Sigmoid colon (tissue), 7 donors: ENCODE results near the gene TEN1. TPM values are rescaled to one million over a fixed set of nuclear protein-coding genes. Genes with fewer than 3 reads are reported as not detected.

Source experiments
- DNase-seq: peaks from one replicate; pipeline ENCODE4 v3.0.0-alpha.2; 2019
- H3K27ac ChIP-seq, 4 donors: fragments of 200-600 bp; sonication (generic); one replicate each; pipeline ENCODE4 v1.5.1; 2016 to 2019; ENCODE audit warnings: mild to moderate bottlenecking in 1 of 4
- H3K27me3 ChIP-seq, 3 donors: fragments of 200-600 bp; sonication (generic); one replicate each; pipeline ENCODE4 v1.5.1; 2019; ENCODE audit warnings: mild to moderate bottlenecking in 1 of 3
- H3K36me3 ChIP-seq, 4 donors: fragments of 200-600 bp; sonication (generic); one replicate each; pipeline ENCODE4 v1.5.1; 2016 to 2019
- H3K4me1 ChIP-seq, 4 donors: fragments of 200-600 bp; sonication (generic); one replicate each; pipeline ENCODE4 v1.5.1; 2017 to 2019
- H3K4me3 ChIP-seq, 4 donors: fragments of 200-600 bp; sonication (generic); one replicate each; pipeline ENCODE4 v1.5.1; 2017 to 2019; ENCODE audit warnings: mild to moderate bottlenecking in 2 of 4, moderate library complexity in 1 of 4
- H3K9me3 ChIP-seq, 4 donors: fragments of 200-600 bp in 3 of 4; sonication (generic) in 3 of 4; one replicate each; pipeline versions ENCODE4 v1.5.1 to v1.6.1; 2013 to 2019
- CTCF ChIP-seq, 4 experiments: fragments of 450-650 bp in 3 of 4; fragments of 200-600 bp in 1 of 4; IDR thresholded peaks; one replicate each; pipeline ENCODE4 v1.5.1; 2016 to 2019; ENCODE audit warnings: antibody characterized with exemption in 4 of 4, mild to moderate bottlenecking in 3 of 4, moderate library complexity in 2 of 4
- EP300 ChIP-seq, 4 donors: sonication (generic); formaldehyde crosslinking; IDR thresholded peaks; one replicate each; pipeline ENCODE4 v1.6.1; 2017; ENCODE audit warnings: antibody characterized with exemption in 4 of 4
- POLR2A ChIP-seq, 2 donors: fragments of 450-650 bp; IDR thresholded peaks; one replicate each; pipeline ENCODE4 v1.6.1; 2016; ENCODE audit warnings: antibody characterized with exemption in 2 of 2, mild to moderate bottlenecking in 2 of 2, moderate library complexity in 2 of 2
- POLR2AphosphoS5 ChIP-seq, 4 donors: sonication (generic); formaldehyde crosslinking; IDR thresholded peaks; one replicate each; pipeline ENCODE4 v1.6.1; 2017; ENCODE audit warnings: antibody characterized with exemption in 4 of 4
- WGBS, 2 donors: extraction: QIAGEN DNeasy Blood & Tissue Kit; methylation state at CpG; one replicate each; pipeline ENCODE4 v1.1.7; 2013; 5-methylcytosine and 5-hydroxymethylcytosine counted together
- intact Hi-C: fragments of 100-400 bp; cut with DNase I; formaldehyde crosslinking; loops from one replicate; pipeline ENCODE4 v1.15.1; 2023
- polyA plus RNA-seq, 3 donors: library from polyadenylated mRNA; stranded (reverse); fragments of 200-250 nt; gene quantifications; one replicate each; pipeline ENCODE4 v1.2.3, GENCODE V29; 2013
- total RNA-seq, 4 donors: library from RNA; depleted of rRNA; stranded (reverse); fragments of >200 nt; gene quantifications; one replicate each; pipeline ENCODE4 v1.1.0, GENCODE V29; 2016
- donor health status: healthy with polysubstance abuse.
- donor health status: Bipolar disorder and iron deficiency.
- donor health status: healthy.

Gene TEN1
- total and polyA plus RNA-seq, 7 donors, result 5.3 to 78.8 (median 14.8) TPM

GRCh38 chr17:75937652-75938051 is 41.4 kb upstream of the TEN1 start:
- H3K27me3 ChIP-seq, result no peaks in the 10 kb centered on the region
- no peaks in the 10 kb centered on the region for H3K36me3 ChIP-seq
- H3K4me1 ChIP-seq, result peaks cover 0 to 15% (median 14%) of the 10 kb centered on the region in 4 donors
- 85 to 88% methylated on average over 13 of the region's 13 CpGs for WGBS, 2 donors
- TF ChIP-seq POLR2A (IDR thresholded peaks at IDR 0.05) (no peak), EP300 (IDR thresholded peaks at IDR 0.05) (no peak), POLR2AphosphoS5 (IDR thresholded peaks at IDR 0.05) (no peak)
- DNase-seq, result no peak
- no peaks in the 10 kb centered on the region for H3K9me3 ChIP-seq
- no peak overlapping the region for H3K27ac ChIP-seq
- no peak overlapping the region for H3K4me3 ChIP-seq
- intact Hi-C loops, result no loop called here

GRCh38 chr17:75940727-75941441 is 38.2 kb upstream of the TEN1 start, which contains the start of gene FBF1:
FBF1 (minus strand) TSS chr17:75941042; CDS start chr17:75938149, 2,893 bp downstream.
- intact Hi-C loops, result loop anchor here (2.0 kb wide), 1 partner anchor 36 kb away; the partner anchor contains the start of gene MRPL38
- Histone ChIP-seq H3K36me3 (peaks cover 0 to 15% (median 2%) of the 10 kb centered on the region in 4 donors), H3K4me1 (peaks cover 0 to 15% (median 14%) of the 10 kb centered on the region in 4 donors), H3K27ac (peak within 1 kb of the TSS; percentile 67 to 83 (median 80)), H3K27me3 (no peaks in the 10 kb centered on the region), H3K9me3 (no peaks in the 10 kb centered on the region), H3K4me3 (peak within 1 kb of the TSS; percentile 50 to 96 (median 77))
- 0% methylated on average over 63 of the region's 63 CpGs for WGBS, 2 donors
- TF ChIP-seq EP300 (IDR thresholded peaks at IDR 0.05) (no peak), CTCF (IDR thresholded peaks at IDR 0.05) (no peak), POLR2A (IDR thresholded peaks at IDR 0.05) (peak; percentile 58 to 72), POLR2AphosphoS5 (IDR thresholded peaks at IDR 0.05) (peak; percentile 79 to 91 (median 88))
- DNase-seq, result peak; percentile 96

GRCh38 chr17:75941442-75941819 is 37.6 kb upstream of the TEN1 start:
- Histone ChIP-seq H3K36me3 (peaks cover 0 to 20% (median 6%) of the 10 kb centered on the region in 4 donors), H3K27ac (peak overlapping the region; percentile 67 to 83 (median 80)), H3K9me3 (no peaks in the 10 kb centered on the region), H3K4me1 (peaks cover 0 to 15% (median 14%) of the 10 kb centered on the region in 4 donors), H3K27me3 (no peaks in the 10 kb centered on the region), H3K4me3 (peak overlapping the region in 3 of 4 donors; percentile 63 to 96 (median 91))
- TF ChIP-seq CTCF (IDR thresholded peaks at IDR 0.05) (no peak), POLR2AphosphoS5 (IDR thresholded peaks at IDR 0.05) (no peak), POLR2A (IDR thresholded peaks at IDR 0.05) (no peak), EP300 (IDR thresholded peaks at IDR 0.05) (no peak)
- intact Hi-C loops, result loop anchor here (2.0 kb wide), 1 partner anchor 37 kb away; the partner anchor contains the start of gene MRPL38
- no peak for DNase-seq
- WGBS, 2 donors, result 44 to 56% methylated on average over 6 of the region's 6 CpGs

DNA sequence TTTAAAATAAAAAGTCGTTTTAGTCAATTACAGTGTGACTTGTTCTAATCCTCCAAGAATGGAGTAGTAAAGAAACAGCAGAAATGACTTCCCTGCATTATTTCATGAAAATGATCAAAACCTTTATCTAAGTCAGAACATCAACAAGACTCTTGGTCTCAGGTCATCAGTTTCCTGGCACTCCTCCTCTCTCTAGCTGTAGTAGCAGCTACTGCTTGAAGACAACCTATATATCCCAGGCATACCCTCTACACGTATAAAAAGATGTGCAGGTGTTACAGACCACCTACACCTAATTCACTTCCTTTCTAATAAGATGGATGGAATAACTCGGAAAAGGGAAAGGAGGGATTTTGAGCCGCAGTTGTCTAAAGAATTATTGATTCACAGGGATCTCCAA is 36.6 kb upstream of the TEN1 start:
- intact Hi-C loops, result no loop called here
- DNase-seq, result no peak
- H3K4me1 ChIP-seq, result peaks cover 0 to 15% (median 14%) of the 10 kb centered on the region in 4 donors
- 82 to 92% methylated on average over 4 of the region's 4 CpGs for WGBS, 2 donors
- H3K27me3 ChIP-seq, result no peaks in the 10 kb centered on the region
- H3K4me3 ChIP-seq, result no peak overlapping the region
- H3K36me3 ChIP-seq, result peaks cover 3 to 31% (median 12%) of the 10 kb centered on the region in 4 donors
- TF ChIP-seq POLR2A (IDR thresholded peaks at IDR 0.05) (no peak), POLR2AphosphoS5 (IDR thresholded peaks at IDR 0.05) (no peak), EP300 (IDR thresholded peaks at IDR 0.05) (no peak), CTCF (IDR thresholded peaks at IDR 0.05) (no peak)
- H3K27ac ChIP-seq, result no peak overlapping the region
- H3K9me3 ChIP-seq, result no peaks in the 10 kb centered on the region

DNA sequence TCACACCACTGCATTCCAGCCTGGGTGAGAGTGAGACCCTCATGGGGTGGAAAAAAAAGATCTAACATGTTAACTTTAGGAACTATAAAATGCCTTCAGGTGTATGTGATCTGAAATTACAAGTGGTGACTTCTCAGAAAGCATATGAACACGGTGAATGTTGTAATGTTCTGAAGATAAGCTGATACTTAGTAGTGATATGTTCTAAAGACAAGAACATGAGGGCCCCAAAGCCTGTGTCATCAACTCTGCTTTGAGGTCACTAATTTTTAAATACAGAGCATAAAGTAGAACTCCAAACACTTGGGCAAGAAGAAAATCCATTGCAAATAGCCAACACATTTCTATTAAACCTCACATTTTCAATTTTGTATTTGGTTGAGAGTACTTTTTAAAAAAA is 35.5 kb upstream of the TEN1 start:
- intact Hi-C loops, result no loop called here
- Histone ChIP-seq H3K4me1 (peaks cover 0 to 15% (median 14%) of the 10 kb centered on the region in 4 donors), H3K9me3 (no peaks in the 10 kb centered on the region), H3K27me3 (no peaks in the 10 kb centered on the region), H3K4me3 (no peak overlapping the region), H3K36me3 (peaks cover 13 to 41% (median 20%) of the 10 kb centered on the region in 4 donors), H3K27ac (no peak overlapping the region)
- no peak for DNase-seq
- 86 to 97% methylated on average over 1 of the region's 1 CpG for WGBS, 2 donors
- TF ChIP-seq POLR2AphosphoS5 (IDR thresholded peaks at IDR 0.05) (no peak), EP300 (IDR thresholded peaks at IDR 0.05) (no peak)
